Measurements from ENCODE around the gene SENP8. TPM values are rescaled to one million over a fixed set of nuclear protein-coding genes. Genes with fewer than 3 reads are reported as not detected.

The SENP8 gene
- total and polyA plus RNA-seq, 2 of the 13 experiments (the other 11 are each of a cell fraction or from before 2014, with no cell fraction given), result 2.7 to 3.0 TPM

- no peak for TF ChIP-seq GLMP (CRISPR knock-in tag; IDR thresholded peaks at IDR 0.05; ENCODE audit: borderline replicate concordance)
- TF ChIP-seq U2AF2 (IDR thresholded peaks at IDR 0.05; ENCODE audit: low read depth, low read length), result no peak
- TF ChIP-seq ZNF441 (CRISPR knock-in tag; IDR thresholded peaks at IDR 0.05; ENCODE audit: borderline replicate concordance), result no peak
- TF ChIP-seq SIN3A (IDR thresholded peaks at IDR 0.05; ENCODE audit: borderline replicate concordance, low read depth, low read length), result no peak
- no peak for TF ChIP-seq ZNF350 (CRISPR knock-in tag; IDR thresholded peaks at IDR 0.05; ENCODE audit: borderline replicate concordance, low read depth)
- no peak for TF ChIP-seq ZNF362 (CRISPR knock-in tag; IDR thresholded peaks at IDR 0.05; ENCODE audit: borderline replicate concordance)
- 0 out of 2 replicates have a peak, but pooled peaks have one; percentile 32 for TF ChIP-seq ZNF782 (CRISPR knock-in tag; IDR thresholded peaks at IDR 0.05; ENCODE audit: borderline replicate concordance)
- TF ChIP-seq ZMAT3 (CRISPR knock-in tag; conservative IDR thresholded peaks at IDR 0.05), result no peak
- no peak for TF ChIP-seq POLR2AphosphoS2 (IDR thresholded peaks at IDR 0.05; ENCODE audit: low read depth, low read length)
- TF ChIP-seq EZH2 (conservative IDR thresholded peaks at IDR 0.05; ENCODE audit: low read depth, low read length), result no peak
- no peak for TF ChIP-seq HDAC2 (CRISPR knock-in tag; IDR thresholded peaks at IDR 0.05)
- TF ChIP-seq ARID4A (CRISPR knock-in tag; IDR thresholded peaks at IDR 0.05; ENCODE audit: borderline replicate concordance), result peak; percentile 14; the same call in 1 of the 2 replicates
- no peak for TF ChIP-seq ZNF432 (CRISPR knock-in tag; IDR thresholded peaks at IDR 0.05; ENCODE audit: borderline replicate concordance)
- TF ChIP-seq GRHL1 (CRISPR knock-in tag; conservative IDR thresholded peaks at IDR 0.05), result no peak
- TF ChIP-seq SP5 (CRISPR knock-in tag; IDR thresholded peaks at IDR 0.05; ENCODE audit: borderline replicate concordance, low read depth), result no peak
- TF ChIP-seq TOE1 (CRISPR knock-in tag; IDR thresholded peaks at IDR 0.05), result no peak
- no peak for TF ChIP-seq NR2F6 (IDR thresholded peaks at IDR 0.05)
- peak; percentile 30; the same call in 1 of the 2 replicates for TF ChIP-seq NR2F6 (CRISPR knock-in tag; IDR thresholded peaks at IDR 0.05)
- TF ChIP-seq PRMT3 (CRISPR knock-in tag; IDR thresholded peaks at IDR 0.05; ENCODE audit: borderline replicate concordance, low read depth), result no peak
- no peak for TF ChIP-seq ZNF781 (CRISPR knock-in tag; IDR thresholded peaks at IDR 0.05; ENCODE audit: borderline replicate concordance, not compliant biosample characterization)
- TF ChIP-seq ZNF335 (CRISPR knock-in tag; IDR thresholded peaks at IDR 0.05), result no peak
Measured at GRCh38 chr15:72155635-72156616, 37.7 kb downstream of the SENP8 start (continued).

Data from HepG2 (cell line).